ENCODE data around the gene TTR. TPM values are rescaled to one million over a fixed set of nuclear protein-coding genes. Genes with fewer than 3 reads are reported as not detected.
A peak's percentile ranks its signal among the peaks of the same experiment; 100 is the strongest.

Gene TTR
- total and polyA plus RNA-seq, 12 donors, result 0.25 to 1.6 (median 0.82) TPM; not detected in 6

- H3K4me1 ChIP-seq (replicated peaks in 1 of 2), result no peaks in the 10 kb centered on the region
- H3K27me3 ChIP-seq, result no peaks in the 10 kb centered on the region
- no peaks in the 10 kb centered on the region for H3K9me3 ChIP-seq (replicated peaks in 1 of 3)
- 89 to 92% (median 91%) methylated on average over 7 to 9 of the region's 9 CpGs for WGBS, 4 donors
- H3K27ac ChIP-seq, result no peak overlapping the region
- DNase-seq, result no peak
- no peak overlapping the region for H3K4me3 ChIP-seq
- intact Hi-C loops (cut with DNase I), result no loop called here
- TF ChIP-seq, protein P1, sequence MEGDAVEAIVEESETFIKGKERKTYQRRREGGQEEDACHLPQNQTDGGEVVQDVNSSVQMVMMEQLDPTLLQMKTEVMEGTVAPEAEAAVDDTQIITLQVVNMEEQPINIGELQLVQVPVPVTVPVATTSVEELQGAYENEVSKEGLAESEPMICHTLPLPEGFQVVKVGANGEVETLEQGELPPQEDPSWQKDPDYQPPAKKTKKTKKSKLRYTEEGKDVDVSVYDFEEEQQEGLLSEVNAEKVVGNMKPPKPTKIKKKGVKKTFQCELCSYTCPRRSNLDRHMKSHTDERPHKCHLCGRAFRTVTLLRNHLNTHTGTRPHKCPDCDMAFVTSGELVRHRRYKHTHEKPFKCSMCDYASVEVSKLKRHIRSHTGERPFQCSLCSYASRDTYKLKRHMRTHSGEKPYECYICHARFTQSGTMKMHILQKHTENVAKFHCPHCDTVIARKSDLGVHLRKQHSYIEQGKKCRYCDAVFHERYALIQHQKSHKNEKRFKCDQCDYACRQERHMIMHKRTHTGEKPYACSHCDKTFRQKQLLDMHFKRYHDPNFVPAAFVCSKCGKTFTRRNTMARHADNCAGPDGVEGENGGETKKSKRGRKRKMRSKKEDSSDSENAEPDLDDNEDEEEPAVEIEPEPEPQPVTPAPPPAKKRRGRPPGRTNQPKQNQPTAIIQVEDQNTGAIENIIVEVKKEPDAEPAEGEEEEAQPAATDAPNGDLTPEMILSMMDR (IDR thresholded peaks at IDR 0.05), result no peak
- no peak for TF ChIP-seq POLR2A (IDR thresholded peaks at IDR 0.05)
- H3K36me3 ChIP-seq (replicated peaks in 1 of 2), result no peaks in the 10 kb centered on the region
Observed at GRCh38 chr18:31596081-31596872, 4.6 kb downstream of the TTR start.

DNA sequence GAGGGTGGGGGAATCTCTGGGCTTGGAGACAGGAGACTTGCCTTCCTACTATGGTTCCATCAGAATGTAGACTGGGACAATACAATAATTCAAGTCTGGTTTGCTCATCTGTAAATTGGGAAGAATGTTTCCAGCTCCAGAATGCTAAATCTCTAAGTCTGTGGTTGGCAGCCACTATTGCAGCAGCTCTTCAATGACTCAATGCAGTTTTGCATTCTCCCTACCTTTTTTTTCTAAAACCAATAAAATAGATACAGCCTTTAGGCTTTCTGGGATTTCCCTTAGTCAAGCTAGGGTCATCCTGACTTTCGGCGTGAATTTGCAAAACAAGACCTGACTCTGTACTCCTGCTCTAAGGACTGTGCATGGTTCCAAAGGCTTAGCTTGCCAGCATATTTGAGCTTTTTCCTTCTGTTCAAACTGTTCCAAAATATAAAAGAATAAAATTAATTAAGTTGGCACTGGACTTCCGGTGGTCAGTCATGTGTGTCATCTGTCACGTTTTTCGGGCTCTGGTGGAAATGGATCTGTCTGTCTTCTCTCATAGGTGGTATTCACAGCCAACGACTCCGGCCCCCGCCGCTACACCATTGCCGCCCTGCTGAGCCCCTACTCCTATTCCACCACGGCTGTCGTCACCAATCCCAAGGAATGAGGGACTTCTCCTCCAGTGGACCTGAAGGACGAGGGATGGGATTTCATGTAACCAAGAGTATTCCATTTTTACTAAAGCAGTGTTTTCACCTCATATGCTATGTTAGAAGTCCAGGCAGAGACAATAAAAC, 6.5 kb downstream of the TTR start:
- Histone ChIP-seq H3K4me3 (no peak overlapping the region), H3K9me3 (replicated peaks in 1 of 3) (no peaks in the 10 kb centered on the region), H3K27ac (no peak overlapping the region), H3K4me1 (replicated peaks in 1 of 2) (peaks cover 0 to 4% of the 10 kb centered on the region in 2 donors), H3K36me3 (replicated peaks in 1 of 2) (no peaks in the 10 kb centered on the region), H3K27me3 (no peaks in the 10 kb centered on the region)
- WGBS, 4 donors, result 93 to 96% (median 94%) methylated on average over 13 of the region's 13 CpGs
- no peak for TF ChIP-seq POLR2A (IDR thresholded peaks at IDR 0.05)
- TF ChIP-seq, protein P1 (IDR thresholded peaks at IDR 0.05), result no peak
- intact Hi-C loops (cut with DNase I), result no loop called here
- no peak for DNase-seq

GRCh38 chr18:31603315-31603714, 11.6 kb downstream of the TTR start:
- Histone ChIP-seq H3K9me3 (replicated peaks in 1 of 3) (no peaks in the 10 kb centered on the region), H3K27me3 (no peaks in the 10 kb centered on the region), H3K36me3 (replicated peaks in 1 of 2) (no peaks in the 10 kb centered on the region), H3K27ac (no peak overlapping the region), H3K4me3 (no peak overlapping the region), H3K4me1 (replicated peaks in 1 of 2) (peaks cover 0 to 4% of the 10 kb centered on the region in 2 donors)
- no peak for TF ChIP-seq POLR2A (IDR thresholded peaks at IDR 0.05)
- TF ChIP-seq, protein P1 (IDR thresholded peaks at IDR 0.05), result no peak
- DNase-seq, result peak in 2 of 7 donors; percentile 33
- intact Hi-C loops (cut with DNase I), result no loop called here

GRCh38 chr18:31606265-31606664, 14.6 kb downstream of the TTR start:
- WGBS, 4 donors, result 87 to 94% (median 89%) methylated on average over 2 of the region's 2 CpGs
- H3K27ac ChIP-seq, result no peak overlapping the region
- intact Hi-C loops (cut with DNase I), result no loop called here
- no peak for DNase-seq
- H3K4me1 ChIP-seq (replicated peaks in 1 of 2), result peaks cover 0 to 4% of the 10 kb centered on the region in 2 donors
- H3K27me3 ChIP-seq, result no peaks in the 10 kb centered on the region
- no peaks in the 10 kb centered on the region for H3K9me3 ChIP-seq (replicated peaks in 1 of 3)
- no peak for TF ChIP-seq POLR2A (IDR thresholded peaks at IDR 0.05)
- TF ChIP-seq, protein P1 (IDR thresholded peaks at IDR 0.05), result no peak
- no peak overlapping the region for H3K4me3 ChIP-seq
- no peaks in the 10 kb centered on the region for H3K36me3 ChIP-seq (replicated peaks in 1 of 2)

All from adrenal gland (tissue), 12 donors.